Natural killer cell (primary cell): Measurements from ENCODE around the gene KDM6B. TPM values are rescaled to one million over a fixed set of nuclear protein-coding genes. Genes with fewer than 3 reads are reported as not detected.

Source experiments
- ATAC-seq, 3 donors: fragments of 150-1000 bp in 2 of 3; fragments of 200-7000 bp in 1 of 3; cut with Tn5 transposase; 1 replicate in 1 of 3; 2 replicates in 2 of 3; pipeline ENCODE4 v1.10.0; 2021; ENCODE audit warnings: mild to moderate bottlenecking in 2 of 3, moderate library complexity in 2 of 3
- DNase-seq, 2 donors: peaks; one replicate each; pipeline versions ENCODE4 v3.0.0 to v3.0.0-alpha.2; 2013 to 2021; ENCODE audit warnings: mixed read lengths in 1 of 2
- H3K27ac ChIP-seq: one replicate; pipeline ENCODE4 v1.5.1; 2013; ENCODE audit warnings: mild to moderate bottlenecking, low read length
- H3K27me3 ChIP-seq: one replicate; pipeline ENCODE4 v1.6.1; 2013; ENCODE audit warnings: low read length; ENCODE audit not compliant: control insufficient read depth, insufficient read depth
- H3K36me3 ChIP-seq: one replicate; pipeline ENCODE4 v1.6.1; 2013; ENCODE audit warnings: low read length; ENCODE audit not compliant: control insufficient read depth, insufficient read depth
- H3K4me1 ChIP-seq: one replicate; pipeline ENCODE4 v1.6.1; 2013; ENCODE audit warnings: low read length; ENCODE audit not compliant: control insufficient read depth, insufficient read depth
- H3K4me3 ChIP-seq: one replicate; pipeline ENCODE4 v1.5.1; 2013; ENCODE audit warnings: low read length
- H3K9me3 ChIP-seq: one replicate; pipeline ENCODE4 v1.6.1; 2013; ENCODE audit warnings: low read length; ENCODE audit not compliant: control insufficient read depth, insufficient read depth
- H3K27ac Mint-ChIP-seq, 2 donors: one replicate each; pipeline ENCODE4 v1.8.0; 2022; ENCODE audit warnings: mild to moderate bottlenecking in 2 of 2, mixed read lengths in 2 of 2, moderate library complexity in 1 of 2
- H3K27me3 Mint-ChIP-seq, 2 donors: one replicate each; pipeline ENCODE4 v1.8.0; 2022; ENCODE audit warnings: low read depth in 2 of 2, mixed read lengths in 2 of 2
- H3K36me3 Mint-ChIP-seq: one replicate; pipeline ENCODE4 v1.8.0; 2022; ENCODE audit warnings: mixed read lengths
- H3K4me1 Mint-ChIP-seq, 2 donors: one replicate each; pipeline ENCODE4 v1.8.0; 2022; ENCODE audit warnings: mixed read lengths in 2 of 2
- H3K4me3 Mint-ChIP-seq: one replicate; pipeline ENCODE4 v1.8.0; 2022; ENCODE audit warnings: mild to moderate bottlenecking, moderate library complexity, mixed read lengths
- H3K9me3 Mint-ChIP-seq, 2 donors: one replicate each; pipeline ENCODE4 v1.8.0; 2022; ENCODE audit warnings: mixed read lengths in 2 of 2
- CTCF ChIP-seq: fragments of 200-600 bp; IDR thresholded peaks from one replicate; pipeline ENCODE4 v1.8.0; 2022; ENCODE audit warnings: antibody characterized with exemption
- WGBS: methylation state at CpG from one replicate; pipeline ENCODE4 v1.1.7; 2013; ENCODE audit warnings: missing lambda C conversion rate; ENCODE audit not compliant: insufficient coverage; 5-methylcytosine and 5-hydroxymethylcytosine counted together
- intact Hi-C: fragments of 100-400 bp; cut with micrococcal nuclease; formaldehyde crosslinking; loops from one replicate; pipeline ENCODE4 v1.14.2; 2022
- total RNA-seq, 4 donors: library from RNA; stranded (reverse); fragments of 120-200 nt in 1 of 4; gene quantifications; one replicate each; pipeline versions ENCODE4 v1.2.3 to v1.2.4, GENCODE V29; 2013 to 2022

The KDM6B gene
- total RNA-seq, 3 donors from 2014 or later (not counting 1 experiment from before 2014, with no cell fraction given), result 104 to 165 (median 149) TPM

- Histone ChIP-seq H3K27ac (no peak overlapping the region), H3K4me3 (no peak overlapping the region), H3K27me3 (no peaks in the 10 kb centered on the region), H3K4me1 (no peaks in the 10 kb centered on the region), H3K36me3 (no peaks in the 10 kb centered on the region), H3K9me3 (no peaks in the 10 kb centered on the region)
- no peak overlapping the region for H3K4me3 Mint-ChIP-seq
- peaks cover 0 to 4% of the 10 kb centered on the region in 2 donors for H3K27me3 Mint-ChIP-seq
- DNase-seq (no peak), ATAC-seq (no peak)
- WGBS, result 94% methylated on average over 13 of the region's 13 CpGs
- H3K36me3 Mint-ChIP-seq, result no peaks in the 10 kb centered on the region
- H3K4me1 Mint-ChIP-seq, result no peaks in the 10 kb centered on the region
- no peaks in the 10 kb centered on the region for H3K9me3 Mint-ChIP-seq
- intact Hi-C loops, result no loop called here
- TF ChIP-seq CTCF, result no peak
- H3K27ac Mint-ChIP-seq, result no peak overlapping the region
Measured at GRCh38 chr17:7797976-7798375, 36.0 kb upstream of the KDM6B start.

DNA sequence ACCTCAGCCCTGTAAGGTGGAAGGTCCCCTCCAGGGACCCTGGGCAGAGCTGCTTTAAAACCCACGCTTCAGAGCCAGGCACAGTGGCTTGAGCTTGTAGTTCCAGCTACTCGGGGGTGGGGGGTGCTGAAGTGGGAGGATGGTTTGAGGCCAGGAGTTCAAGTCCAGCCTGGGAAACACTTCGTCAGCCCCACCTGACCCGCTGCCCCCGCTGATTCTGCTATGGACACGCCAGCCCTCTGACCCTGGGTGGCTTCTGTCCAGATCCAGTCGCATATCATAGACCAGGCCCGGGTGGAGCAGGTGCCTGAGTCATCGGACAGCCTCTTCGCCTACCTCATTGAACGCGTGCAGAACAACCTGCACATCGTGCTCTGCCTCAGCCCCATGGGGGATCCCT is 35.2 kb upstream of the KDM6B start:
- Mint-ChIP-seq H3K4me3 (no peak overlapping the region), H3K36me3 (no peaks in the 10 kb centered on the region), H3K27me3 (peaks cover 1 to 4% of the 10 kb centered on the region in 2 donors), H3K27ac (no peak overlapping the region), H3K4me1 (no peaks in the 10 kb centered on the region), H3K9me3 (no peaks in the 10 kb centered on the region)
- Histone ChIP-seq H3K36me3 (no peaks in the 10 kb centered on the region), H3K27ac (no peak overlapping the region), H3K4me1 (no peaks in the 10 kb centered on the region), H3K27me3 (no peaks in the 10 kb centered on the region), H3K9me3 (no peaks in the 10 kb centered on the region), H3K4me3 (no peak overlapping the region)
- no peak for DNase-seq
- 84% methylated on average over 13 of the region's 13 CpGs for WGBS
- intact Hi-C loops, result no loop called here
- ATAC-seq, result no peak
- no peak for TF ChIP-seq CTCF

DNA sequence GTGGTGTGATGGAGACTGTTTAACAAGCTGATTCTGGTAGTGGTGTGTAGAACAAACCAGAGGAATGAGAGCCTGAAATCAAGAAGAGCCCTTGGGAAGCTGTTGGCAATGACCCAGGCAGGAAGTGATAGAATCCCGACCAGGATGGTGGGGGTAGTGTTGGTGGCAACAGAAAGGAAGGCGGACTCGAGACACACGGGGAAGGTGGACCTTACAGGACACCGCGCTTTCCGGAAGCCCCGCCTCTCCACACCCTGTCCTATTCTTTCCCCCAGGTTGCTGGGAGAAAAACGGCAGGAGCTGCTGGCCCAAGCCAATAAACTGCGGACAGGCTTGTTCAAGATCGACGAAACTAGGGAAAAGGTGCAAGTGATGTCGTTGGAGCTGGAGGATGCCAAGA is 30.0 kb upstream of the KDM6B start:
- peaks cover 3 to 5% of the 10 kb centered on the region in 2 donors for H3K27me3 Mint-ChIP-seq
- no peaks in the 10 kb centered on the region for H3K4me1 ChIP-seq
- intact Hi-C loops, result no loop called here
- H3K4me3 Mint-ChIP-seq, result no peak overlapping the region
- H3K9me3 ChIP-seq, result no peaks in the 10 kb centered on the region
- TF ChIP-seq CTCF, result no peak
- ATAC-seq (no peak), DNase-seq (no peak)
- H3K27ac Mint-ChIP-seq, result no peak overlapping the region
- no peak overlapping the region for H3K27ac ChIP-seq
- no peaks in the 10 kb centered on the region for H3K36me3 ChIP-seq
- no peak overlapping the region for H3K4me3 ChIP-seq
- H3K4me1 Mint-ChIP-seq, result no peaks in the 10 kb centered on the region
- no peaks in the 10 kb centered on the region for H3K36me3 Mint-ChIP-seq
- 70% methylated on average over 13 of the region's 13 CpGs for WGBS
- no peaks in the 10 kb centered on the region for H3K9me3 Mint-ChIP-seq
- H3K27me3 ChIP-seq, result no peaks in the 10 kb centered on the region

DNA sequence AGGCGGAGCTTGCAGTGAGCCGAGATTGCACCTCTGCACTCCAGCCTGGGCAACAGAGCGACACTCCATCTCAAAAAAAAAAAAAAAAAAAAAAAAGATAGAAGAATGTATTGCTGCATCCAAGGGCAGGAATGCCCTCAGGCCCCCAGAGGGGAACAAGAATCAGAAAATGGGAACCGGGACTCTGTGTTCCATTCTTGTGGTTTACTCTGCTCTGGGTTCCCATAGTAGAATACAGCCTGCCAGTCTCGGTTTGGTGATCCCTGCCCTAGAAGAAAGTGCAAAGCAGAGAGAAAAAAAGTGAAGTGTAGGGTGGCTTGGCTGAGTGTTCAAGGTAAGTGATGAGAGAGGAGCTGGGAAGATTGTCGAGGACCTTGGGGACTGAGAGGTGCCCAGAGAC is 27.4 kb upstream of the KDM6B start:
- Mint-ChIP-seq H3K9me3 (no peaks in the 10 kb centered on the region), H3K4me1 (no peaks in the 10 kb centered on the region), H3K27me3 (peaks cover 9 to 12% of the 10 kb centered on the region in 2 donors), H3K36me3 (no peaks in the 10 kb centered on the region), H3K27ac (no peak overlapping the region), H3K4me3 (no peak overlapping the region)
- H3K36me3 ChIP-seq, result no peaks in the 10 kb centered on the region
- no peak for DNase-seq
- no peak for TF ChIP-seq CTCF
- H3K4me1 ChIP-seq, result no peaks in the 10 kb centered on the region
- intact Hi-C loops, result no loop called here
- 57% methylated on average over 3 of the region's 6 CpGs for WGBS
- no peaks in the 10 kb centered on the region for H3K9me3 ChIP-seq
- ATAC-seq, result no peak
- H3K27me3 ChIP-seq, result no peaks in the 10 kb centered on the region
- no peak overlapping the region for H3K27ac ChIP-seq
- no peak overlapping the region for H3K4me3 ChIP-seq
